HepG2 (cell line): Measurements from ENCODE around the gene RPS6KA5. TPM values are rescaled to one million over a fixed set of nuclear protein-coding genes. Genes with fewer than 3 reads are reported as not detected.

ENCODE experiments used
- ATAC-seq: fragments of 200-7000 bp; cut with Tn5 transposase; 3 replicates; pipeline ENCODE4 v1.9.1; 2020; ENCODE audit warnings: mild to moderate bottlenecking, moderate library complexity
- BruUV-seq: library from RNA; stranded (reverse); fragments of 400-500 nt; replicated peaks from 2 replicates; lab custom pipeline; 2021; lab: Mats Ljungman, UMichigan
- CTCF ChIA-PET: fragments of 300-600 bp; formaldehyde crosslinking; extraction: SDS; loops from one replicate; lab custom pipeline; 2021; ENCODE audit warnings: low total read pairs, inconsistent platforms, low intra/inter-chr PET ratio; lab: Yijun Ruan, JAX
- POLR2A ChIA-PET: fragments of 350-600 bp; sonication (Branson Sonifier 250); formaldehyde crosslinking; loops from one replicate; lab custom pipeline; 2020; ENCODE audit warnings: antibody characterized with exemption, inconsistent platforms; lab: Yijun Ruan, JAX
- DNase-seq: peaks from one replicate; pipeline ENCODE4 v3.0.0-alpha.2; 2015; ENCODE audit warnings: low spot score
- FAIRE-seq: peaks from 3 replicates; lab custom pipeline; 2011; peaks lifted over from hg19 to GRCh38; lab: Jason Lieb, UNC
- H2AFZ ChIP-seq: one replicate; pipeline ENCODE4 v1.6.1; 2011; ENCODE audit warnings: low read length, inconsistent platforms
- H3K27ac ChIP-seq: fragments of 300-600 bp; 3 replicates; pipeline ENCODE4 v1.8.0; 2011; ENCODE audit warnings: mixed run types, mild to moderate bottlenecking, mixed read lengths, low read length, inconsistent platforms; ENCODE audit not compliant: insufficient read depth; ENCODE audit errors: extremely low read length
- H3K27me3 ChIP-seq, 2 experiments: fragments of 200-600 bp in 1 of 2; 2 replicates in 1 of 2; 3 replicates in 1 of 2; pipeline versions ENCODE4 v1.6.0 to v1.8.0; 2011; ENCODE audit warnings: low read length in 2 of 2, mild to moderate bottlenecking in 2 of 2, moderate library complexity in 2 of 2, inconsistent platforms in 1 of 2; ENCODE audit not compliant: insufficient read depth in 2 of 2, control insufficient read depth in 1 of 2
- H3K36me3 ChIP-seq, 2 experiments: fragments of 200-600 bp in 1 of 2; replicated peaks in 1 of 2; 2 replicates in 1 of 2; 3 replicates in 1 of 2; pipeline versions ENCODE4 v1.5.1 to v1.8.0; 2011; ENCODE audit warnings: low read length in 2 of 2, inconsistent platforms in 1 of 2; ENCODE audit not compliant: insufficient read depth in 2 of 2, control insufficient read depth in 1 of 2
- H3K4me1 ChIP-seq: 2 replicates; pipeline ENCODE4 v1.5.1; 2012; ENCODE audit warnings: low read length, inconsistent platforms; ENCODE audit not compliant: insufficient read depth
- H3K4me2 ChIP-seq: 2 replicates; pipeline ENCODE4 v1.6.0; 2011; ENCODE audit warnings: low read depth, low read length, inconsistent platforms
- H3K4me3 ChIP-seq, 3 experiments: fragments of 200-600 bp in 1 of 3; sonication (generic), shearing (Covaris generic) in 1 of 3; replicated peaks in 1 of 3; 2 replicates each; pipeline ENCODE4 v1.5.1; 2011 to 2016; ENCODE audit warnings: low read length in 3 of 3, inconsistent platforms in 2 of 3, low read depth in 2 of 3, mild to moderate bottlenecking in 2 of 3, control low read depth in 1 of 3, mixed read lengths in 1 of 3; ENCODE audit not compliant: insufficient read depth in 1 of 3
- H3K79me2 ChIP-seq: one replicate; pipeline ENCODE4 v1.6.1; 2011; ENCODE audit warnings: low read length, inconsistent platforms; ENCODE audit not compliant: insufficient read depth
- H3K9ac ChIP-seq: 2 replicates; pipeline ENCODE4 v1.6.0; 2011; ENCODE audit warnings: mild to moderate bottlenecking, low read depth, low read length, inconsistent platforms; ENCODE audit not compliant: insufficient read depth
- H3K9me3 ChIP-seq: 2 replicates; pipeline ENCODE4 v1.5.1; 2012; ENCODE audit warnings: mild to moderate bottlenecking, low read length
- H4K20me1 ChIP-seq: 2 replicates; pipeline ENCODE4 v1.6.0; 2011; ENCODE audit warnings: inconsistent platforms, mild to moderate bottlenecking, low read length, moderate library complexity; ENCODE audit not compliant: insufficient read depth
- CBX5 ChIP-seq: sonication (generic); formaldehyde crosslinking; IDR thresholded peaks from 2 replicates; pipeline ENCODE4 v1.4.0; 2020; ENCODE audit warnings: missing genetic modification reagents, borderline replicate concordance
- CEBPG ChIP-seq: IDR thresholded peaks from 2 replicates; pipeline ENCODE4 v1.6.1; 2016
- HMG20A ChIP-seq: IDR thresholded peaks from 2 replicates; pipeline ENCODE4 v1.6.1; 2016; ENCODE audit warnings: borderline replicate concordance
- KAT2B ChIP-seq: fragments of 150-350 bp; IDR thresholded peaks from 2 replicates; pipeline ENCODE4 v1.6.1; 2014; ENCODE audit warnings: low read depth, low read length, borderline replicate concordance
- MTA3 ChIP-seq: sonication (generic); formaldehyde crosslinking; IDR thresholded peaks from 2 replicates; pipeline ENCODE4 v1.4.0; 2020; ENCODE audit warnings: missing genetic modification reagents
- MZF1 ChIP-seq: sonication (generic); formaldehyde crosslinking; IDR thresholded peaks from 2 replicates; pipeline ENCODE4 v1.8.1; 2023; ENCODE audit warnings: mild to moderate bottlenecking, missing genetic modification reagents, borderline replicate concordance
- NFE2 ChIP-seq: sonication (generic); formaldehyde crosslinking; IDR thresholded peaks from 2 replicates; pipeline ENCODE4 v1.4.0; 2020; ENCODE audit warnings: missing genetic modification reagents
- SMAD3 ChIP-seq: sonication (generic); formaldehyde crosslinking; IDR thresholded peaks from 2 replicates; pipeline ENCODE4 v1.4.0; 2020; ENCODE audit warnings: missing genetic modification reagents
- SMC3 ChIP-seq: IDR thresholded peaks from 2 replicates; pipeline ENCODE4 v1.6.1; 2011; ENCODE audit warnings: low read length, improper control_type of control experiment
- TBL1XR1 ChIP-seq: fragments of 150-350 bp; IDR thresholded peaks from 2 replicates; pipeline ENCODE4 v1.6.1; 2014; ENCODE audit warnings: borderline replicate concordance, low read length; ENCODE audit not compliant: partially characterized antibody
- ZMAT3 ChIP-seq: sonication (generic); formaldehyde crosslinking; conservative IDR thresholded peaks from 2 replicates; pipeline ENCODE4 v1.7.0; 2021; ENCODE audit warnings: missing genetic modification reagents
- ZNF839 ChIP-seq: sonication (generic); formaldehyde crosslinking; IDR thresholded peaks from 2 replicates; pipeline ENCODE4 v1.4.0; 2020; ENCODE audit warnings: missing genetic modification reagents, mild to moderate bottlenecking, borderline replicate concordance
- WGBS: methylation state at CpG from one replicate; pipeline ENCODE4 v1.1.6; 2017; ENCODE audit warnings: low lambda C conversion rate; 5-methylcytosine and 5-hydroxymethylcytosine counted together
- in situ Hi-C: cut with HindIII; loops from 2 replicates; pipeline ENCODE4 v1.10.0; 2017; ENCODE audit warnings: low pct_unique_long_range_greater_than_20kb; ENCODE audit not compliant: extremely low pct_ligation_motif_present
- intact Hi-C: fragments of 100-400 bp; cut with micrococcal nuclease; formaldehyde crosslinking; loops from one replicate; pipeline ENCODE4 v1.10.0; 2022; ENCODE audit not compliant: unreplicated experiment
- polyA plus RNA-seq, 8 experiments: library from polyadenylated mRNA; depleted of rRNA in 3 of 8; stranded (reverse) in 7 of 8; unstranded in 1 of 8; fragments of >200 nt; fragmentation: Illumina TruSeq in 4 of 8; extraction: Trizol in 4 of 8; gene quantifications; 2 replicates each; pipeline versions ENCODE4 v1.2.1 to v1.2.3, GENCODE V29; 2011 to 2016; ENCODE audit warnings: low read depth in 4 of 8, missing spikeins in 1 of 8, mixed read lengths in 1 of 8; ENCODE audit not compliant: insufficient read depth in 1 of 8
- total RNA-seq, 5 experiments: library from RNA; depleted of rRNA; stranded (reverse); fragments of >200 nt; fragmentation: Illumina TruSeq; extraction: Trizol; gene quantifications; 2 replicates each; pipeline ENCODE4 v1.2.3, GENCODE V29; 2016; ENCODE audit warnings: low read depth in 1 of 5
- TF ChIP-seq, protein P1 (sequence below): sonication (generic); formaldehyde crosslinking; IDR thresholded peaks from 2 replicates; pipeline ENCODE4 v1.8.1; 2023; ENCODE audit warnings: missing genetic modification reagents, inconsistent platforms, borderline replicate concordance
- TF ChIP-seq, protein P2 (sequence below): sonication (generic); formaldehyde crosslinking; IDR thresholded peaks from 2 replicates; pipeline ENCODE4 v1.8.1; 2023; ENCODE audit warnings: mild to moderate bottlenecking, missing genetic modification reagents
- TF ChIP-seq, protein P3 (sequence below): sonication (generic); formaldehyde crosslinking; IDR thresholded peaks from 2 replicates; pipeline ENCODE4 v1.4.0; 2020; ENCODE audit warnings: mild to moderate bottlenecking, missing genetic modification reagents, borderline replicate concordance

Gene RPS6KA5
- total and polyA plus RNA-seq, 2 of the 13 experiments (the other 11 are each of a cell fraction or from before 2014, with no cell fraction given), result 0.50 to 0.58 TPM

DNA sequence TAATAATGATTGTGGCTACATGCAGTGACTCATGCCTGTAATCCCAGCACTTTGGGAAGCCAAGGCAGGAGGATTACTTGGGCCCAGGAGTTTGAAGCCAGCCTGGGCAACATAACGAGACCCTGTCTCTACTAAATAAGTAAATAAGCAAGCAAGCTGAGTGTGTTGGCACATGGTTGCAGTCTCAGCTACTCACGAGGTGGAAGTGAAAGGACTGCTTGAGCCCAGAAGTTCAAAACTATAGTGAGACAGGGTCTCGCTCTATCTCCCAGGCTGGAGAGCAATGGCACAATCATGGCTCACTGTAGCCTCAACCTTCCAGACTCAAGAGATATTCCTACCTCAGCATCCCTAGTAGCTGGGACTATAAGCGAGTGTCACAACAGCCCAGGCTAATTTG, 64.7 kb downstream of the RPS6KA5 start:
- intact Hi-C loops, result no loop called here
- Histone ChIP-seq H4K20me1 (no peaks in the 10 kb centered on the region), H3K79me2 (no peaks in the 10 kb centered on the region), H3K4me3 (no peak overlapping the region), H2AFZ (no peak overlapping the region), H3K27me3 (no peaks in the 10 kb centered on the region), H3K36me3 (no peaks in the 10 kb centered on the region), H3K9ac (no peak overlapping the region), H3K27ac (no peak overlapping the region)
- FAIRE-seq, result no peak
- no TSS peak for BruUV-seq
- in situ Hi-C loops, result no loop called here
- CTCF ChIA-PET, result no interaction called here
- no peak for TF ChIP-seq KAT2B
- no peak for TF ChIP-seq MTA3
- no peak for TF ChIP-seq CEBPG (CRISPR knock-in tag)
- no peak for TF ChIP-seq SMC3
- TF ChIP-seq, protein P1, sequence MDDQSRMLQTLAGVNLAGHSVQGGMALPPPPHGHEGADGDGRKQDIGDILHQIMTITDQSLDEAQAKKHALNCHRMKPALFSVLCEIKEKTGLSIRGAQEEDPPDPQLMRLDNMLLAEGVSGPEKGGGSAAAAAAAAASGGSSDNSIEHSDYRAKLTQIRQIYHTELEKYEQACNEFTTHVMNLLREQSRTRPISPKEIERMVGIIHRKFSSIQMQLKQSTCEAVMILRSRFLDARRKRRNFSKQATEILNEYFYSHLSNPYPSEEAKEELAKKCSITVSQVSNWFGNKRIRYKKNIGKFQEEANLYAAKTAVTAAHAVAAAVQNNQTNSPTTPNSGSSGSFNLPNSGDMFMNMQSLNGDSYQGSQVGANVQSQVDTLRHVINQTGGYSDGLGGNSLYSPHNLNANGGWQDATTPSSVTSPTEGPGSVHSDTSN (CRISPR knock-in tag), result no peak
- no peak for TF ChIP-seq CBX5 (CRISPR knock-in tag)
- no peak for TF ChIP-seq HMG20A (CRISPR knock-in tag)
- TF ChIP-seq SMAD3, result no peak
- TF ChIP-seq NFE2 (CRISPR knock-in tag), result no peak
- no peak for TF ChIP-seq MZF1 (CRISPR knock-in tag)
- TF ChIP-seq TBL1XR1, result no peak
- TF ChIP-seq, protein P2, sequence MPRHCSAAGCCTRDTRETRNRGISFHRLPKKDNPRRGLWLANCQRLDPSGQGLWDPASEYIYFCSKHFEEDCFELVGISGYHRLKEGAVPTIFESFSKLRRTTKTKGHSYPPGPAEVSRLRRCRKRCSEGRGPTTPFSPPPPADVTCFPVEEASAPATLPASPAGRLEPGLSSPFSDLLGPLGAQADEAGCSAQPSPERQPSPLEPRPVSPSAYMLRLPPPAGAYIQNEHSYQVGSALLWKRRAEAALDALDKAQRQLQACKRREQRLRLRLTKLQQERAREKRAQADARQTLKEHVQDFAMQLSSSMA (CRISPR knock-in tag), result no peak
- TF ChIP-seq, protein P3, sequence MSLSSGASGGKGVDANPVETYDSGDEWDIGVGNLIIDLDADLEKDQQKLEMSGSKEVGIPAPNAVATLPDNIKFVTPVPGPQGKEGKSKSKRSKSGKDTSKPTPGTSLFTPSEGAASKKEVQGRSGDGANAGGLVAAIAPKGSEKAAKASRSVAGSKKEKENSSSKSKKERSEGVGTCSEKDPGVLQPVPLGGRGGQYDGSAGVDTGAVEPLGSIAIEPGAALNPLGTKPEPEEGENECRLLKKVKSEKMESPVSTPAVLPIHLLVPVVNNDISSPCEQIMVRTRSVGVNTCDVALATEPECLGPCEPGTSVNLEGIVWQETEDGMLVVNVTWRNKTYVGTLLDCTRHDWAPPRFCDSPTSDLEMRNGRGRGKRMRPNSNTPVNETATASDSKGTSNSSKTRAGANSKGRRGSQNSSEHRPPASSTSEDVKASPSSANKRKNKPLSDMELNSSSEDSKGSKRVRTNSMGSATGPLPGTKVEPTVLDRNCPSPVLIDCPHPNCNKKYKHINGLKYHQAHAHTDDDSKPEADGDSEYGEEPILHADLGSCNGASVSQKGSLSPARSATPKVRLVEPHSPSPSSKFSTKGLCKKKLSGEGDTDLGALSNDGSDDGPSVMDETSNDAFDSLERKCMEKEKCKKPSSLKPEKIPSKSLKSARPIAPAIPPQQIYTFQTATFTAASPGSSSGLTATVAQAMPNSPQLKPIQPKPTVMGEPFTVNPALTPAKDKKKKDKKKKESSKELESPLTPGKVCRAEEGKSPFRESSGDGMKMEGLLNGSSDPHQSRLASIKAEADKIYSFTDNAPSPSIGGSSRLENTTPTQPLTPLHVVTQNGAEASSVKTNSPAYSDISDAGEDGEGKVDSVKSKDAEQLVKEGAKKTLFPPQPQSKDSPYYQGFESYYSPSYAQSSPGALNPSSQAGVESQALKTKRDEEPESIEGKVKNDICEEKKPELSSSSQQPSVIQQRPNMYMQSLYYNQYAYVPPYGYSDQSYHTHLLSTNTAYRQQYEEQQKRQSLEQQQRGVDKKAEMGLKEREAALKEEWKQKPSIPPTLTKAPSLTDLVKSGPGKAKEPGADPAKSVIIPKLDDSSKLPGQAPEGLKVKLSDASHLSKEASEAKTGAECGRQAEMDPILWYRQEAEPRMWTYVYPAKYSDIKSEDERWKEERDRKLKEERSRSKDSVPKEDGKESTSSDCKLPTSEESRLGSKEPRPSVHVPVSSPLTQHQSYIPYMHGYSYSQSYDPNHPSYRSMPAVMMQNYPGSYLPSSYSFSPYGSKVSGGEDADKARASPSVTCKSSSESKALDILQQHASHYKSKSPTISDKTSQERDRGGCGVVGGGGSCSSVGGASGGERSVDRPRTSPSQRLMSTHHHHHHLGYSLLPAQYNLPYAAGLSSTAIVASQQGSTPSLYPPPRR (CRISPR knock-in tag), result no peak
- no peak for TF ChIP-seq ZNF839 (CRISPR knock-in tag)
- TF ChIP-seq ZMAT3 (CRISPR knock-in tag), result no peak
- TF ChIP-seq, all 625 proteins: peak for 0
- H3K4me1 ChIP-seq, result no peaks in the 10 kb centered on the region
- POLR2A ChIA-PET, result no interaction called here
- no peak overlapping the region for H3K4me2 ChIP-seq
- ATAC-seq (no peak), DNase-seq (no peak)
- no peaks in the 10 kb centered on the region for H3K9me3 ChIP-seq
- 77% methylated on average over 4 of the region's 4 CpGs for WGBS
